DLD1 (cell line): ENCODE results near the gene ADAM10.

ENCODE experiments used
- in situ Hi-C: cut with HindIII; loops from 2 replicates; pipeline ENCODE4 v1.10.0; 2017; ENCODE audit warnings: low sequenced_read_pairs

Gene ADAM10

GRCh38 chr15:58584789-58585461 is 164.6 kb downstream of the ADAM10 start:
- in situ Hi-C loops: no loop called here

GRCh38 chr15:58583171-58583908 is 166.2 kb downstream of the ADAM10 start:
- in situ Hi-C loops: no loop called here

GRCh38 chr15:58582160-58582559 is 167.3 kb downstream of the ADAM10 start:
- in situ Hi-C loops: no loop called here

- in situ Hi-C loops: no loop called here
Observed at GRCh38 chr15:58576657-58577056, 172.8 kb downstream of the ADAM10 start.

GRCh38 chr15:58575045-58575786 is 174.3 kb downstream of the ADAM10 start:
- in situ Hi-C loops: no loop called here

- in situ Hi-C loops: no loop called here
Observed at GRCh38 chr15:58574631-58575030, 174.9 kb downstream of the ADAM10 start.

- in situ Hi-C loops: no loop called here
Observed at GRCh38 chr15:58573270-58573669, 176.2 kb downstream of the ADAM10 start.

GRCh38 chr15:58572521-58572920 is 177.0 kb downstream of the ADAM10 start:
- in situ Hi-C loops: no loop called here

- in situ Hi-C loops: no loop called here
Observed at GRCh38 chr15:58571491-58571890, 178.0 kb downstream of the ADAM10 start.

- in situ Hi-C loops: no loop called here
Observed at GRCh38 chr15:58569455-58569854, 180.1 kb downstream of the ADAM10 start.

GRCh38 chr15:58568157-58568571 is 181.3 kb downstream of the ADAM10 start:
- in situ Hi-C loops: no loop called here

GRCh38 chr15:58566029-58566428 is 183.5 kb downstream of the ADAM10 start:
- in situ Hi-C loops: no loop called here

- in situ Hi-C loops: no loop called here
Observed at GRCh38 chr15:58565619-58566018, 183.9 kb downstream of the ADAM10 start.

GRCh38 chr15:58564981-58565380 is 184.5 kb downstream of the ADAM10 start:
- in situ Hi-C loops: no loop called here

- in situ Hi-C loops: no loop called here
Observed at GRCh38 chr15:58562135-58562534, 187.4 kb downstream of the ADAM10 start.

- in situ Hi-C loops: no loop called here
Observed at GRCh38 chr15:58561321-58561720, 188.2 kb downstream of the ADAM10 start.

- in situ Hi-C loops: no loop called here
Observed at GRCh38 chr15:58559904-58560588, 189.5 kb downstream of the ADAM10 start.

- in situ Hi-C loops: no loop called here
Observed at GRCh38 chr15:58558777-58559176, 190.7 kb downstream of the ADAM10 start.

- in situ Hi-C loops: no loop called here
Observed at GRCh38 chr15:58556541-58556940, 193.0 kb downstream of the ADAM10 start.

- in situ Hi-C loops: no loop called here
Observed at GRCh38 chr15:58556028-58556361, 193.5 kb downstream of the ADAM10 start.
